Activated B cell treated with CpG ODN at 0.5 μM for 24 hours (primary cell): Measurements from ENCODE around the gene CCL1. TPM values are rescaled to one million over a fixed set of nuclear protein-coding genes. Genes with fewer than 3 reads are reported as not detected.

Experiments used
- ATAC-seq: fragments of 200-7000 bp; cut with Tn5 transposase; one replicate; pipeline ENCODE4 v1.10.0; 2021; ENCODE audit warnings: low read depth, mild to moderate bottlenecking, moderate library complexity
- CTCF ChIA-PET: fragments of 350-600 bp; sonication (Branson Sonifier 250); formaldehyde crosslinking; loops from one replicate; lab custom pipeline; 2021; ENCODE audit warnings: antibody characterized with exemption; lab: Charles Lee
- POLR2A ChIA-PET: fragments of 350-600 bp; sonication (Branson Sonifier 250); formaldehyde crosslinking; loops from one replicate; lab custom pipeline; 2021; ENCODE audit warnings: antibody characterized with exemption; lab: Charles Lee
- DNase-seq: peaks from one replicate; pipeline ENCODE4 v3.0.0; 2022
- H3K27ac Mint-ChIP-seq: one replicate; pipeline ENCODE4 v1.8.0; 2020; ENCODE audit warnings: mixed read lengths
- H3K27me3 Mint-ChIP-seq: one replicate; pipeline ENCODE4 v1.8.0; 2021; ENCODE audit warnings: mixed read lengths
- H3K36me3 Mint-ChIP-seq: one replicate; pipeline ENCODE4 v1.8.0; 2021; ENCODE audit warnings: low read depth, mixed read lengths
- H3K4me1 Mint-ChIP-seq: one replicate; pipeline ENCODE4 v1.8.0; 2021; ENCODE audit warnings: mixed read lengths
- H3K4me3 Mint-ChIP-seq: one replicate; pipeline ENCODE4 v1.8.0; 2020; ENCODE audit warnings: mild to moderate bottlenecking, mixed read lengths
- H3K9me3 Mint-ChIP-seq: one replicate; pipeline ENCODE4 v1.8.0; 2020; ENCODE audit warnings: mixed read lengths
- CTCF ChIP-seq: fragments of 200-600 bp; IDR thresholded peaks from one replicate; pipeline ENCODE4 v1.8.0; 2022; ENCODE audit warnings: antibody characterized with exemption, mild to moderate bottlenecking
- intact Hi-C: fragments of 100-400 bp; cut with micrococcal nuclease; formaldehyde crosslinking; loops from one replicate; pipeline ENCODE4 v1.15.1; 2024
- total RNA-seq: library from RNA; stranded (reverse); gene quantifications from 2 replicates; pipeline ENCODE4 v1.2.3, GENCODE V29; 2022

The CCL1 gene
- total RNA-seq, 1 donor from 2014 or later = not detected

GRCh38 chr17:34379868-34380267 is 16.8 kb upstream of the CCL1 start:
- TF ChIP-seq CTCF = no peak
- Mint-ChIP-seq H3K36me3 (no peaks in the 10 kb centered on the region), H3K4me3 (no peak overlapping the region), H3K4me1 (peaks cover 55% of the 10 kb centered on the region), H3K27ac (no peak overlapping the region), H3K27me3 (no peaks in the 10 kb centered on the region), H3K9me3 (no peaks in the 10 kb centered on the region)
- no peak for ATAC-seq
- POLR2A ChIA-PET = no interaction called here
- CTCF ChIA-PET = no interaction called here
- no peak for DNase-seq
- intact Hi-C loops = no loop called here

GRCh38 chr17:34378664-34379101 is 15.7 kb upstream of the CCL1 start:
- Mint-ChIP-seq H3K4me3 (peak overlapping the region; percentile 53), H3K9me3 (no peaks in the 10 kb centered on the region), H3K27me3 (no peaks in the 10 kb centered on the region), H3K36me3 (no peaks in the 10 kb centered on the region), H3K4me1 (peaks cover 55% of the 10 kb centered on the region), H3K27ac (peak overlapping the region; percentile 76)
- DNase-seq = no peak
- ChIA-PET CTCF (interaction anchor here (1.6 to 2.6 kb wide), 3 partner anchors 12 to 42 kb away, joined by 3 to 15 read pairs (median 8); no protein-coding TSS in a partner anchor), POLR2A (no interaction called here)
- no peak for TF ChIP-seq CTCF
- intact Hi-C loops = no loop called here
- ATAC-seq = peak; percentile 79

- no peak overlapping the region for H3K4me3 Mint-ChIP-seq
- no peaks in the 10 kb centered on the region for H3K9me3 Mint-ChIP-seq
- POLR2A ChIA-PET = interaction anchor here (0.7 to 1.3 kb wide), 3 partner anchors 10 to 33 kb away, joined by 3 to 4 read pairs (median 4); no protein-coding TSS in a partner anchor
- no peak for TF ChIP-seq CTCF
- H3K27me3 Mint-ChIP-seq = no peaks in the 10 kb centered on the region
- H3K27ac Mint-ChIP-seq = peak overlapping the region; percentile 67
- H3K36me3 Mint-ChIP-seq = no peaks in the 10 kb centered on the region
- intact Hi-C loops = no loop called here
- DNase-seq (no peak), ATAC-seq (no peak)
- CTCF ChIA-PET = interaction anchor here (0.8 to 2.6 kb wide), 4 partner anchors 14 to 177 kb away, joined by 3 to 15 read pairs (median 6); no protein-coding TSS in a partner anchor
- H3K4me1 Mint-ChIP-seq = peaks cover 42% of the 10 kb centered on the region
Measured at GRCh38 chr17:34377078-34377823, 14.2 kb upstream of the CCL1 start.

GRCh38 chr17:34375426-34375997 is 12.5 kb upstream of the CCL1 start:
- intact Hi-C loops = no loop called here
- Mint-ChIP-seq H3K27ac (no peak overlapping the region), H3K4me1 (peaks cover 44% of the 10 kb centered on the region), H3K9me3 (no peaks in the 10 kb centered on the region), H3K4me3 (no peak overlapping the region), H3K27me3 (no peaks in the 10 kb centered on the region), H3K36me3 (no peaks in the 10 kb centered on the region)
- DNase-seq (no peak), ATAC-seq (no peak)
- ChIA-PET POLR2A (interaction anchor here (0.7 kb wide), 1 partner anchor 47 kb away, joined by 3 read pairs; no protein-coding TSS in a partner anchor), CTCF (no interaction called here)
- no peak for TF ChIP-seq CTCF

- no peak for TF ChIP-seq CTCF
- Mint-ChIP-seq H3K4me1 (peaks cover 44% of the 10 kb centered on the region), H3K36me3 (no peaks in the 10 kb centered on the region), H3K4me3 (no peak overlapping the region), H3K9me3 (no peaks in the 10 kb centered on the region), H3K27ac (no peak overlapping the region), H3K27me3 (no peaks in the 10 kb centered on the region)
- ATAC-seq (no peak), DNase-seq (no peak)
- CTCF ChIA-PET = no interaction called here
- POLR2A ChIA-PET = no interaction called here
- intact Hi-C loops = no loop called here
Measured at GRCh38 chr17:34374457-34374856, 11.4 kb upstream of the CCL1 start.
